ENCODE results near the gene SNRNP25.

- TF ChIP-seq CTCF (IDR thresholded peaks at IDR 0.05) (no peak), POLR2A (IDR thresholded peaks at IDR 0.05) (no peak)
Measured at GRCh38 chr16:71210-71539, 17.5 kb downstream of the SNRNP25 start.
